ENCODE data around the gene PDZK1IP1. TPM values are rescaled to one million over a fixed set of nuclear protein-coding genes. Genes with fewer than 3 reads are reported as not detected.

Gene PDZK1IP1
- total RNA-seq, 1 donor from 2014 or later: 22.6 TPM

DNA sequence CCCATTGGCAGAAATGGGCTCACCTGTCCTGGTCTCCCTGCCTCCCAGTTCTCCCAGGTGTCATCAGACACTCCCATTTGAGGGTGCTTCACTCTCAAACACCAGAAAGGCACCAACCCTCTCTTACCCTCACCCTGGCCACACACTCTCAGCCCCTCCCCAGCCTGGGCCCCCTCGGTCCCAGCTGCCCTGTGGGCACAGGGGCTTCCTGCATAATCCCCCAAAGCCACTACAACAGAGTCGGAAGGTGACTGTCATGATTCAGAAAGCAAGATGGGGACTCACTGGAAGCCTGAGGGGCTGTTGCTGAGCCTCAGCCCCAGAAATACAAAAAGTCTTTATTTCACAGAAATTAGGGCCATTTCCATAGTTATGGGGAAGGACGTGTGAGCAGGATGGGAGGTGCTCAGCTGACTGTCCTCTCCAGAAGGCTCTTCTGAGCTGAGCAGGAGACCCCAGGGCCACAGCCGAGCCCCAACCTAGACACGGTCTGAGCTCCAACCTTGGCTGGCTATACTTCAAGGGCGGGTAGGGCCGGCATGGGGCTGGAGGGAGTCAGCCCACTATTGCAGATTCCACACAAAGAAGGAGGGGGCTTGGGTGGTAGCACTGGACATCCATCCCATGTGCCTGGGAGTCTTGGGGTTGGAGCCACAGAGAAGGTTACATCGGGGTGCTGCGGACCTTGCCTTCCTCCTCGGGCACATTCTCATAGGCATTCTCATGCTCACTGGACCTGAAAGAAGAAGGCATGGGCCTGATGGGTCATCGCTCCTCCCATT, 6.3 kb downstream of the PDZK1IP1 start:
- Histone ChIP-seq H3K36me3 (no peaks in the 10 kb centered on the region), H3K9me3 (no peaks in the 10 kb centered on the region), H3K4me1 (peaks cover 14% of the 10 kb centered on the region), H3K4me3 (no peak overlapping the region), H3K27ac (no peak overlapping the region), H3K27me3 (ENCODE audit: low read depth) (no peaks in the 10 kb centered on the region)
- ATAC-seq (no peak), DNase-seq (no peak)
- intact Hi-C loops (cut with DNase I): no loop called here
- TF ChIP-seq, protein P1, sequence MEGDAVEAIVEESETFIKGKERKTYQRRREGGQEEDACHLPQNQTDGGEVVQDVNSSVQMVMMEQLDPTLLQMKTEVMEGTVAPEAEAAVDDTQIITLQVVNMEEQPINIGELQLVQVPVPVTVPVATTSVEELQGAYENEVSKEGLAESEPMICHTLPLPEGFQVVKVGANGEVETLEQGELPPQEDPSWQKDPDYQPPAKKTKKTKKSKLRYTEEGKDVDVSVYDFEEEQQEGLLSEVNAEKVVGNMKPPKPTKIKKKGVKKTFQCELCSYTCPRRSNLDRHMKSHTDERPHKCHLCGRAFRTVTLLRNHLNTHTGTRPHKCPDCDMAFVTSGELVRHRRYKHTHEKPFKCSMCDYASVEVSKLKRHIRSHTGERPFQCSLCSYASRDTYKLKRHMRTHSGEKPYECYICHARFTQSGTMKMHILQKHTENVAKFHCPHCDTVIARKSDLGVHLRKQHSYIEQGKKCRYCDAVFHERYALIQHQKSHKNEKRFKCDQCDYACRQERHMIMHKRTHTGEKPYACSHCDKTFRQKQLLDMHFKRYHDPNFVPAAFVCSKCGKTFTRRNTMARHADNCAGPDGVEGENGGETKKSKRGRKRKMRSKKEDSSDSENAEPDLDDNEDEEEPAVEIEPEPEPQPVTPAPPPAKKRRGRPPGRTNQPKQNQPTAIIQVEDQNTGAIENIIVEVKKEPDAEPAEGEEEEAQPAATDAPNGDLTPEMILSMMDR (IDR thresholded peaks at IDR 0.05): no peak

DNA sequence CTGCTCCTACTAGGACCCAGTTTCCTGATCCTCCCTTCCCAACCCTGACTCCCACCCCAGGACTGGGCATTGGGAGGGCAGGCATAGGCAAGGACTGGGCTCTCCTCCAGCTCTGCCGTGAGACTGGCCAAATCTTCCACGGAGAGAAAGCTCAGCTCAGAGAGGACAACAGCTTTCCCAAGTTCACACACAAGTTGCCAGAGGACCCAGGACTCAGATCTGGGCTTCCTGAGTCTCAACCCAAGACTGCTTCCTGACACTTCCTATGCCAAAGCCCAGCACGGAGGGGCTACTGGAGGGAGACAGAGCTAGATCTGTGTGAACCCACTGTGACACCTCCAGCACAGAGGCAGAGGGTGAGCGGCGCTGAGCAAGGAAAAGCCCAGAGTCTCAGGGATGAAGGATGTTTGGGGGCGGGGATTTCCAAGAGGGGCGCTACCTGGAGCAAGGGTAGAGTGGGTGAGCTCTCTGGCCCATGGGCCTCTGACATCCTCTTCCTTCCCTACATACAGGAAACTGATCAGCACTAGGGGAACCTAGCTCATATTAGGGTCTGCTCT, 7.1 kb downstream of the PDZK1IP1 start:
- Histone ChIP-seq H3K9me3 (no peaks in the 10 kb centered on the region), H3K27ac (no peak overlapping the region), H3K27me3 (ENCODE audit: low read depth) (no peaks in the 10 kb centered on the region), H3K4me1 (peaks cover 14% of the 10 kb centered on the region), H3K4me3 (no peak overlapping the region), H3K36me3 (no peaks in the 10 kb centered on the region)
- TF ChIP-seq, protein P1 (IDR thresholded peaks at IDR 0.05): no peak
- ATAC-seq (no peak), DNase-seq (no peak)
- intact Hi-C loops (cut with DNase I): no loop called here

DNA sequence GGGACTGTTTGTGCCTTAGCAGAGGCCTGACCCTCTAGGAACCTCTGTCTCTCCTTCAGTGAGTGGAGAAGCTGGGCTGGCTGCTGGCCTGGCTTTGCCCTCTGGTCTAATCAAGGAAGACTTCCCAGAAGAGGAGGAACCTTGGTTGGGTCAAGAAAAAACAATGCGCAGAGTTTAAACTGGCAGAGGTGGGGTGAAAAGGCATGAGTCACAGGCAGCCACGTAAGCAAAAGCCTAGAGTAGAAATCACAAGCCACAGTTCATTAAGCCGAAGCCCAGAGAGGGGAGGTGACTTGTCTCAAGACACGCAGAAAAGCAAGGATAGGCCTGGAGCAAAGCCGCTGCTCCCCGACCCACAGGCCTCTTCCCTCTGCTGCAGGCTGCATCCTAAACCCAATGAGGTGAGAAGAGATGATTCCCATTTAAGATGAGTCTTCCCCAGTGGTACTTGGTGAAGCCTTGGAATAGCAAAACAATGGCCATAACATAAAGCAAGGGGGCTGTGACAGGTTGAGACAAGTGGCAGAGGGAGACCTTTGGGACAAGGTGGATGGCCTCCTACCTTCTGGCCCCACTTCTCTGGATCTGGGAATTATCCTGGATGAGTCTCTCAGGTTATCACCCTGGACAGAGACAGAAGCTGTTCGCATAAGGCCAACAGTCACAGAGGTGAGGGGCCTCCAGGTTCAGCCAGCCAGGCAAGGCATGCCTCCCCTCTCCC, 7.7 kb downstream of the PDZK1IP1 start:
- H3K36me3 ChIP-seq: no peaks in the 10 kb centered on the region
- H3K9me3 ChIP-seq: no peaks in the 10 kb centered on the region
- ATAC-seq (no peak), DNase-seq (no peak)
- H3K27me3 ChIP-seq (ENCODE audit: low read depth): no peaks in the 10 kb centered on the region
- peaks cover 14% of the 10 kb centered on the region for H3K4me1 ChIP-seq
- H3K4me3 ChIP-seq: no peak overlapping the region
- TF ChIP-seq, protein P1 (IDR thresholded peaks at IDR 0.05): no peak
- intact Hi-C loops (cut with DNase I): no loop called here
- H3K27ac ChIP-seq: no peak overlapping the region

DNA sequence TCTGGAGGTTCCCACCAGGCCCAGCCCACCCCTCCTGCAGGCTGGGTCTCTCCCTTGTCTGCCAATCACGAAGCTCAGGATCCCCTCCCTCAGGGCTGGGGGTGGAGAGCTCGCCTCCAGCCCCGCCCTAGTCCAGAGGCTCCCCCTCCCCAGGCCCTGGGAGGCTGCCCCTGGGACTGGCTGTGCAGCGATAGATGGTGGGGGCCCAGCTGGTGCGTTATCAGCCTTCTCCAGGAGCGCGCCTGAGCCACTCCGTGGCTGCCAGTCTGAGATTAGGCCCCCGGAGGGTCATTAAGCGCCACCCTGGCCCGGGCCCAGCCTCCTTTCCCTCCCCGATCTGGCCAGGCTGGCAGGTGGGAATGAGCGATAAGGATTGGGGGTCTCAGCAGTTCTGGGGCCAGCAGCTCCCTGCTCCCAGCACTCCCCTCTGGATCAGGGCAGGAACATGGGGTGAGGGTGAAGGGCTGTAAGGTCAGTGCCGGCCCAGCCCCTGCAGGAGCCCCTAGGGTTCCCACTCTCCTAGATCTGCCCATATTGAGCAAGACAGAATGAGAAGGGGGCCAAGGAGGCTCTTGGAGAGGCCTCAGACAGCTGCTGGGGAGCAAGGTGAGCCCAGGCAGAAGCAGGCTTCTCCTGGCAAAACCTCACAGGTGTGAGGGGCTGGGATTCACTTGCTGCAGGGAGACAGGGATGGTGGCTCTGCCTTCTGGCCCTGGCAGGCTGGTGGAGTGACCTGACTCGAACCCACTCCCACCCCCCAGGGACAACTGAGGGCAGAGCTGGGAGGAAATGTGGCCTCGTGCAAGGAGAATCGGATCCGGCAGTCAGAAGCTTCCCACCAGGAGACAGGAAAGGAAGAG, 8.5 kb downstream of the PDZK1IP1 start:
- intact Hi-C loops (cut with DNase I): no loop called here
- H3K4me3 ChIP-seq: no peak overlapping the region
- H3K9me3 ChIP-seq: no peaks in the 10 kb centered on the region
- peaks cover 14% of the 10 kb centered on the region for H3K4me1 ChIP-seq
- ATAC-seq: no peak
- H3K27me3 ChIP-seq (ENCODE audit: low read depth): no peaks in the 10 kb centered on the region
- no peak overlapping the region for H3K27ac ChIP-seq
- H3K36me3 ChIP-seq: no peaks in the 10 kb centered on the region
- DNase-seq: no peak
- TF ChIP-seq, protein P1 (IDR thresholded peaks at IDR 0.05): no peak

DNA sequence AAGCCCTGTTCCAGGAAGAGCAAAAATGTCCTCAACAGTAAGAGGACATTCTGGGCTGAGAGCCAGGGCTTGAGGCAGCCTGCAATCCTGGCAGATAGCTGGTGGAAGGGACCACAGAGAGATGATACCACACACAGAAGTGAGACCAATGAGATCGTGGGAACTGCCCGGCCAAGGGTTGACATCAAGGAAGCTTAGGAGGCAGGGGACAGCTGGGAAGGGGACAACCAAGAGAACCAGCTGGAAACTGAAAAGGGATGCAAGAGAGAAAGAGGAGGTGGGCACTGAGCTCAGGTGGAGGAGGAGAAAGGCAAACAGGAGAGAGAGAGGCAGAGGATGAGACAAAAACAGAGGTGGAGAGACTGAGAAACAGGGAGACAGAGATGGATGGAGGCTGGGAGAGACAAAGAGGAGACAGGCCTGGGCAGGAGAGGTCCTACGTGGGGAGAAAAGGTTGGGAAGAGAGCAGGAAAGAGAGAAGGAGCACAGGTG, 9.2 kb downstream of the PDZK1IP1 start:
- ATAC-seq (peak in 1 of 2 donors; percentile 3), DNase-seq (no peak)
- Histone ChIP-seq H3K4me3 (no peak overlapping the region), H3K4me1 (peaks cover 14% of the 10 kb centered on the region), H3K36me3 (no peaks in the 10 kb centered on the region), H3K27ac (no peak overlapping the region), H3K9me3 (no peaks in the 10 kb centered on the region), H3K27me3 (ENCODE audit: low read depth) (no peaks in the 10 kb centered on the region)
- TF ChIP-seq, protein P1 (IDR thresholded peaks at IDR 0.05): no peak
- intact Hi-C loops (cut with DNase I): no loop called here
